GM12878 (cell line): Measurements from ENCODE around the gene H19.

Experiments used
- BCL11A ChIP-seq: IDR thresholded peaks from 2 replicates; pipeline ENCODE4 v1.6.1; 2011; ENCODE audit warnings: low read depth, low read length
- BHLHE40 ChIP-seq, 2 experiments: fragments of 450-650 bp in 1 of 2; IDR thresholded peaks; 2 replicates each; pipeline ENCODE4 v1.6.1; 2011 to 2017; ENCODE audit warnings: low read depth in 2 of 2, borderline replicate concordance in 1 of 2, improper control_type of control experiment in 1 of 2, low read length in 1 of 2, mild to moderate bottlenecking in 1 of 2
- CBX5 ChIP-seq: sonication (generic); IDR thresholded peaks from 2 replicates; pipeline ENCODE4 v1.6.1; 2016; ENCODE audit warnings: low read depth, moderate library complexity, mild to moderate bottlenecking, inconsistent platforms
- FOS ChIP-seq: IDR thresholded peaks from 3 replicates; pipeline ENCODE4 v1.6.1; 2011; ENCODE audit warnings: borderline replicate concordance; ENCODE audit not compliant: insufficient read length; ENCODE audit errors: extremely low read depth
- GABPA ChIP-seq: IDR thresholded peaks from 2 replicates; pipeline ENCODE4 v1.6.1; 2014; ENCODE audit warnings: antibody characterized with exemption, low read depth, mild to moderate bottlenecking, inconsistent platforms
- MEF2A ChIP-seq: IDR thresholded peaks from 2 replicates; pipeline ENCODE4 v1.6.1; 2011; ENCODE audit warnings: low read depth, mild to moderate bottlenecking, low read length, moderate library complexity; ENCODE audit not compliant: insufficient read depth
- NR2F1 ChIP-seq: fragments of 450-650 bp; conservative IDR thresholded peaks from 2 replicates; pipeline ENCODE4 v1.6.1; 2017; ENCODE audit warnings: mild to moderate bottlenecking
- POLR2A ChIP-seq: IDR thresholded peaks from 2 replicates; pipeline ENCODE4 v1.6.1; 2011; ENCODE audit warnings: low read depth, mild to moderate bottlenecking, low read length
- ZNF274 ChIP-seq: IDR thresholded peaks from one replicate; pipeline ENCODE4 v1.8.0; 2011; ENCODE audit not compliant: insufficient read length, insufficient read depth
- TF ChIP-seq, protein P1 (sequence below), 3 experiments: IDR thresholded peaks in 2 of 3; conservative IDR thresholded peaks in 1 of 3; 2 replicates each; pipeline ENCODE4 v1.5.1; 2011; ENCODE audit warnings: low read depth in 3 of 3, low read length in 3 of 3, mild to moderate bottlenecking in 3 of 3, control low read depth in 2 of 3, moderate library complexity in 2 of 3, inconsistent platforms in 1 of 3, mixed read lengths in 1 of 3; ENCODE audit not compliant: control insufficient read depth in 2 of 3, insufficient read depth in 1 of 3; ENCODE audit errors: extremely low read depth in 1 of 3

GRCh38 chr11:2035382-2035781 lies 37.7 kb upstream of the H19 start:
- TF ChIP-seq NR2F1 (no peak), MEF2A (no peak), CBX5 (no peak), FOS (no peak), GABPA (no peak), BHLHE40 (IDR thresholded peaks at IDR 0.05; ENCODE audit: borderline replicate concordance in 1 of 2, low read depth in 2 of 2, low read length in 1 of 2) (no peak), POLR2A (no peak), ZNF274 (no peak), BCL11A (no peak)
- TF ChIP-seq, protein P1, sequence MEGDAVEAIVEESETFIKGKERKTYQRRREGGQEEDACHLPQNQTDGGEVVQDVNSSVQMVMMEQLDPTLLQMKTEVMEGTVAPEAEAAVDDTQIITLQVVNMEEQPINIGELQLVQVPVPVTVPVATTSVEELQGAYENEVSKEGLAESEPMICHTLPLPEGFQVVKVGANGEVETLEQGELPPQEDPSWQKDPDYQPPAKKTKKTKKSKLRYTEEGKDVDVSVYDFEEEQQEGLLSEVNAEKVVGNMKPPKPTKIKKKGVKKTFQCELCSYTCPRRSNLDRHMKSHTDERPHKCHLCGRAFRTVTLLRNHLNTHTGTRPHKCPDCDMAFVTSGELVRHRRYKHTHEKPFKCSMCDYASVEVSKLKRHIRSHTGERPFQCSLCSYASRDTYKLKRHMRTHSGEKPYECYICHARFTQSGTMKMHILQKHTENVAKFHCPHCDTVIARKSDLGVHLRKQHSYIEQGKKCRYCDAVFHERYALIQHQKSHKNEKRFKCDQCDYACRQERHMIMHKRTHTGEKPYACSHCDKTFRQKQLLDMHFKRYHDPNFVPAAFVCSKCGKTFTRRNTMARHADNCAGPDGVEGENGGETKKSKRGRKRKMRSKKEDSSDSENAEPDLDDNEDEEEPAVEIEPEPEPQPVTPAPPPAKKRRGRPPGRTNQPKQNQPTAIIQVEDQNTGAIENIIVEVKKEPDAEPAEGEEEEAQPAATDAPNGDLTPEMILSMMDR (IDR thresholded peaks at IDR 0.05 in 2 of 3, conservative IDR thresholded peaks at IDR 0.05 in 1 of 3; ENCODE audit: control insufficient read depth in 2 of 3, extremely low read depth in 1 of 3, insufficient read depth in 1 of 3, low read depth in 3 of 3, low read length in 3 of 3), result no peak
